Suprapubic skin (tissue), 4 donors: ENCODE measurements around the gene TMCO4. TPM values are rescaled to one million over a fixed set of nuclear protein-coding genes. Genes with fewer than 3 reads are reported as not detected.

Source experiments
- DNase-seq, 2 donors: peaks; one replicate each; pipeline ENCODE4 v3.0.0-alpha.2; 2019; ENCODE audit warnings: low spot score in 2 of 2
- H3K27ac ChIP-seq: fragments of 200-600 bp; sonication (generic); one replicate; pipeline ENCODE4 v1.5.1; 2019
- H3K27me3 ChIP-seq: fragments of 200-600 bp; sonication (generic); one replicate; pipeline ENCODE4 v1.5.1; 2019
- H3K36me3 ChIP-seq: fragments of 200-600 bp; sonication (generic); one replicate; pipeline ENCODE4 v1.5.1; 2019
- H3K4me1 ChIP-seq: fragments of 200-600 bp; sonication (generic); one replicate; pipeline ENCODE4 v1.5.1; 2019
- H3K4me3 ChIP-seq: fragments of 200-600 bp; sonication (generic); one replicate; pipeline ENCODE4 v1.5.1; 2019; ENCODE audit warnings: mild to moderate bottlenecking
- H3K9me3 ChIP-seq: fragments of 200-600 bp; sonication (generic); one replicate; pipeline ENCODE4 v1.5.1; 2019
- EP300 ChIP-seq: sonication (generic); formaldehyde crosslinking; IDR thresholded peaks from one replicate; pipeline ENCODE4 v1.6.1; 2017; ENCODE audit warnings: antibody characterized with exemption
- POLR2A ChIP-seq, 2 donors: fragments of 450-650 bp; IDR thresholded peaks; one replicate each; pipeline ENCODE4 v1.6.1; 2017; ENCODE audit warnings: antibody characterized with exemption in 2 of 2, mild to moderate bottlenecking in 2 of 2, moderate library complexity in 2 of 2
- POLR2AphosphoS5 ChIP-seq, 3 donors: sonication (generic); formaldehyde crosslinking; IDR thresholded peaks; one replicate each; pipeline ENCODE4 v1.6.1; 2017; ENCODE audit warnings: antibody characterized with exemption in 3 of 3
- WGBS: methylation state at CpG from one replicate; pipeline ENCODE4 v1.1.5; 2018; 5-methylcytosine and 5-hydroxymethylcytosine counted together
- total RNA-seq, 4 donors: library from RNA; depleted of rRNA; stranded (reverse); fragments of >200 nt; gene quantifications; one replicate each; pipeline ENCODE4 v1.1.0, GENCODE V29; 2016
- TF ChIP-seq, protein P1 (sequence below), 2 donors: fragments of 200-600 bp in 1 of 2; fragments of 450-650 bp in 1 of 2; sonication (generic) in 1 of 2; IDR thresholded peaks; one replicate each; pipeline ENCODE4 v1.5.1; 2016 to 2019; ENCODE audit warnings: antibody characterized with exemption in 2 of 2, mild to moderate bottlenecking in 1 of 2, moderate library complexity in 1 of 2

The TMCO4 gene
- total RNA-seq, 4 donors from 2014 or later, result 11.6 to 23.8 (median 15.0) TPM

DNA sequence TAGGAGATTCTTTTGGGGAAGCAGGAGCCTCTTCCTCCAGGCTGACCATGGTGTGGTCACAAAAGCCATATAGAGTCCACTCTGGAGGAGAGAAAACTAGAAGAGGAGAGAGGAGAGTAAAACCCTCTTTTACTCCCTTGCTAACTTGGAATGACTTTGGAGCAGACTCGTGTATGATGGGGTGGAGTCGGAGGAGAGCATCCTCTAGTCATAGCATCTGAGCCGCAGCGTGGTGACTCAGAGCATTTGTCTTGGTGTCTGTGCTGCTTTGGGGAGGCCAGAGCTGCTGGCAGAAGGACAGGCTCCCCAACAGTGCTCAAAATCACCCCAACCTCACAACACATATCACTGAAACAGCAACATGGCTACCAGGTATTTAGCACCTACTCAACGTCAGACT is 123.9 kb downstream of the TMCO4 start:
- no peaks in the 10 kb centered on the region for H3K9me3 ChIP-seq
- H3K4me1 ChIP-seq, result no peaks in the 10 kb centered on the region
- no peak overlapping the region for H3K4me3 ChIP-seq
- DNase-seq, result no peak
- 71% methylated on average over 5 of the region's 5 CpGs for WGBS
- no peaks in the 10 kb centered on the region for H3K36me3 ChIP-seq
- H3K27me3 ChIP-seq, result peaks cover 14% of the 10 kb centered on the region
- TF ChIP-seq POLR2AphosphoS5 (IDR thresholded peaks at IDR 0.05), result no peak
- TF ChIP-seq EP300, result no peak
- TF ChIP-seq, protein P1, sequence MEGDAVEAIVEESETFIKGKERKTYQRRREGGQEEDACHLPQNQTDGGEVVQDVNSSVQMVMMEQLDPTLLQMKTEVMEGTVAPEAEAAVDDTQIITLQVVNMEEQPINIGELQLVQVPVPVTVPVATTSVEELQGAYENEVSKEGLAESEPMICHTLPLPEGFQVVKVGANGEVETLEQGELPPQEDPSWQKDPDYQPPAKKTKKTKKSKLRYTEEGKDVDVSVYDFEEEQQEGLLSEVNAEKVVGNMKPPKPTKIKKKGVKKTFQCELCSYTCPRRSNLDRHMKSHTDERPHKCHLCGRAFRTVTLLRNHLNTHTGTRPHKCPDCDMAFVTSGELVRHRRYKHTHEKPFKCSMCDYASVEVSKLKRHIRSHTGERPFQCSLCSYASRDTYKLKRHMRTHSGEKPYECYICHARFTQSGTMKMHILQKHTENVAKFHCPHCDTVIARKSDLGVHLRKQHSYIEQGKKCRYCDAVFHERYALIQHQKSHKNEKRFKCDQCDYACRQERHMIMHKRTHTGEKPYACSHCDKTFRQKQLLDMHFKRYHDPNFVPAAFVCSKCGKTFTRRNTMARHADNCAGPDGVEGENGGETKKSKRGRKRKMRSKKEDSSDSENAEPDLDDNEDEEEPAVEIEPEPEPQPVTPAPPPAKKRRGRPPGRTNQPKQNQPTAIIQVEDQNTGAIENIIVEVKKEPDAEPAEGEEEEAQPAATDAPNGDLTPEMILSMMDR (IDR thresholded peaks at IDR 0.05), result no peak
- no peak for TF ChIP-seq POLR2A (IDR thresholded peaks at IDR 0.05)
- no peak overlapping the region for H3K27ac ChIP-seq

DNA sequence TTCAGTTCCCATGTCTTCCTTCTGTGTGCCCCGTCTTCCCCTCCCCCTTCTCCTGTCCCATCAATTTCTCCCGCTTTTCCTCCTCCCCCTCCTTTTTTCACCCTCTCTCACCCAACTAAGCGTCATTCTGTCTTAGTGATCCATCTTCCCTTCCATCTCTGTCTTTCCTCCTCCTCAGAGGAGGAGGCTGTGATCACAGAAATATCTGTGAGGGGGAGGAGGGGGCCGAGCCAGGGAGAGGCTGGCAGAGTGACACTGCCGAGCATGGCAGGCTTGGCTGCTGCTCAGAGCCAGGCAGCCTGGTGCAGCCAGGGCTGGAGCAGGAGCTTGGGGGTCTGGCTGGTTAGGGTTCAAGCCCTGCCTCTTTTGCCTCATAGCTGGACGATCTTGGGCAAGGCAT is 127.5 kb downstream of the TMCO4 start:
- Histone ChIP-seq H3K4me3 (no peak overlapping the region), H3K27me3 (peaks cover 28% of the 10 kb centered on the region), H3K4me1 (no peaks in the 10 kb centered on the region), H3K36me3 (no peaks in the 10 kb centered on the region), H3K27ac (no peak overlapping the region), H3K9me3 (no peaks in the 10 kb centered on the region)
- TF ChIP-seq, protein P1 (IDR thresholded peaks at IDR 0.05), result no peak
- TF ChIP-seq POLR2AphosphoS5 (IDR thresholded peaks at IDR 0.05) (no peak), POLR2A (IDR thresholded peaks at IDR 0.05) (no peak)
- no peak for DNase-seq
- WGBS, result 42% methylated on average over 5 of the region's 6 CpGs

DNA sequence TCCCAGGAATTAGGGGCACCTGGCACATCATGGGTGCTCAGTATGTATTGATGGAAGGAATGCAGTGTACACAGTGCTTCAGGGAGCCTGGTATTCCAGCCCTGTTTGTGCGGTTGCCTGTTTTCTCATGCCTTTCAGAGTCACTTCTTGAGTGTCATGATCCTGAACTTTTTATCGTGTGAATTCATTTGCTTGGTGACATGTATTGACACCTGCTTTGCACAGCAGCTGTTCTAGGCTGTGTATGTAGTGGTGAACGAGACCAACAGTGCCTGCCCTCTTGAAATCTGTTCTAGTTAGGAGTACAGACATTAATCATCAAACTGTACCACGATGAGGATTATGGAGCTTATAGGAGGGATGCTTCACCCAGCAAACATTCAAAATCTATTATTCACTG is 128.9 kb downstream of the TMCO4 start:
- Histone ChIP-seq H3K4me3 (no peak overlapping the region), H3K36me3 (no peaks in the 10 kb centered on the region), H3K9me3 (no peaks in the 10 kb centered on the region), H3K4me1 (peaks cover 2% of the 10 kb centered on the region), H3K27me3 (peaks cover 42% of the 10 kb centered on the region), H3K27ac (no peak overlapping the region)
- 63% methylated on average over 4 of the region's 4 CpGs for WGBS
- no peak for TF ChIP-seq EP300
- TF ChIP-seq, protein P1 (IDR thresholded peaks at IDR 0.05), result no peak
- TF ChIP-seq POLR2AphosphoS5 (IDR thresholded peaks at IDR 0.05), result no peak
- TF ChIP-seq POLR2A (IDR thresholded peaks at IDR 0.05), result no peak
- no peak for DNase-seq

DNA sequence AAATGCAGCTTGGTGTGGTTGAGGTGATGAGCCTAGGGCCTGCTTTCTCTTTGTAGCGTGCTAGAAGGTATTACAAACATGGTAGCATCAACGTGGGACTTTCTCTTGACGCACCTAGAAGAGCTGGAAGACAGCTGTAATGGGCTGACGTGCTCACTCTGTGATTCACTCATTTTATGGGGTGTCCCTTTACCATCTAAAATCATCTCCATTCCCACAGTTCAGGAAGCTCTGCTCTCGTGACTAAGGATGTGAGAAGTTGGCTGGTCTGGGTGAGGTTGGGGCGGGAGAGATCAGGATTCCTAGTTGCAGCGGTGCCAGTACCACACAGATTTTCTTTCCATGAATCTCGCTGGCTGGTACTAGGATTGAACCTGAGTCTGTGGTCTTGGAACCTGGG is 130.8 kb downstream of the TMCO4 start:
- H3K27me3 ChIP-seq, result peaks cover 56% of the 10 kb centered on the region
- no peaks in the 10 kb centered on the region for H3K9me3 ChIP-seq
- peaks cover 17% of the 10 kb centered on the region for H3K4me1 ChIP-seq
- DNase-seq, result no peak
- TF ChIP-seq POLR2A (IDR thresholded peaks at IDR 0.05) (no peak), EP300 (no peak), POLR2AphosphoS5 (IDR thresholded peaks at IDR 0.05) (no peak)
- TF ChIP-seq, protein P1 (IDR thresholded peaks at IDR 0.05), result no peak
- no peak overlapping the region for H3K27ac ChIP-seq
- 88% methylated on average over 8 of the region's 8 CpGs for WGBS
- no peaks in the 10 kb centered on the region for H3K36me3 ChIP-seq
- H3K4me3 ChIP-seq, result no peak overlapping the region

DNA sequence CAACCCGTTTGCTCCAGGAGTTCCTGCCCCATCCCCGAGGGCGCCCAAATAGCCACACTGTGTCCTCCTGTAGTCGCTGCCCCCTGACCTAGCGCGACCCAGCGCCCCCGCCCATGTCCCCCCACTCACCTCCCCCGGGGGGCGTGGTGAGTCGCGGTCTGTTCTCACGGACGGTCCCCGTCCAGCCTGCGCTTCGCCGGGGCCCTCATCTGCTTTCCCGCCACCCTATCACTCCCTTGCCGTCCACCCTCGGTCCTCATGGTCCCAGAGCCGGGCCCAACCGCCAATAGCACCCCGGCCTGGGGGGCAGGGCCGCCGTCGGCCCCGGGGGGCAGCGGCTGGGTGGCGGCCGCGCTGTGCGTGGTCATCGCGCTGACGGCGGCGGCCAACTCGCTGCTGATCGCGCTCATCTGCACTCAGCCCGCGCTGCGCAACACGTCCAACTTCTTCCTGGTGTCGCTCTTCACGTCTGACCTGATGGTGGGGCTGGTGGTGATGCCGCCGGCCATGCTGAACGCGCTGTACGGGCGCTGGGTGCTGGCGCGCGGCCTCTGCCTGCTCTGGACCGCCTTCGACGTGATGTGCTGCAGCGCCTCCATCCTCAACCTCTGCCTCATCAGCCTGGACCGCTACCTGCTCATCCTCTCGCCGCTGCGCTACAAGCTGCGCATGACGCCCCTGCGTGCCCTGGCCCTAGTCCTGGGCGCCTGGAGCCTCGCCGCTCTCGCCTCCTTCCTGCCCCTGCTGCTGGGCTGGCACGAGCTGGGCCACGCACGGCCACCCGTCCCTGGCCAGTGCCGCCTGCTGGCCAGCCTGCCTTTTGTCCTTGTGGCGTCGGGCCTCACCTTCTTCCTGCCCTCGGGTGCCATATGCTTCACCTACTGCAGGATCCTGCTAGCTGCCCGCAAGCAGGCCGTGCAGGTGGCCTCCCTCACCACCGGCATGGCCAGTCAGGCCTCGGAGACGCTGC is 133.9 kb downstream of the TMCO4 start:
- no peak overlapping the region for H3K27ac ChIP-seq
- no peak overlapping the region for H3K4me3 ChIP-seq
- DNase-seq, result no peak
- no peaks in the 10 kb centered on the region for H3K9me3 ChIP-seq
- peaks cover 54% of the 10 kb centered on the region for H3K27me3 ChIP-seq
- TF ChIP-seq POLR2A (IDR thresholded peaks at IDR 0.05) (no peak), EP300 (no peak), POLR2AphosphoS5 (IDR thresholded peaks at IDR 0.05) (no peak)
- TF ChIP-seq, protein P1 (IDR thresholded peaks at IDR 0.05), result no peak
- peaks cover 17% of the 10 kb centered on the region for H3K4me1 ChIP-seq
- no peaks in the 10 kb centered on the region for H3K36me3 ChIP-seq
- WGBS, result 22% methylated on average over 69 of the region's 84 CpGs
